Measurements from ENCODE around the gene SCLY.

Gene SCLY

GRCh38 chr2:238130111-238130695 lies 69.4 kb downstream of the SCLY start:
- Histone ChIP-seq H3K4me3 (ENCODE audit: low read depth, low read length) (no peak overlapping the region), H3K36me3 (ENCODE audit: control insufficient read depth, insufficient read depth, low read length) (no peaks in the 10 kb centered on the region), H3K4me1 (ENCODE audit: control insufficient read depth, insufficient read depth, low read length) (peaks cover 5% of the 10 kb centered on the region; the same call in 1 of the 2 replicates), H3K27ac (ENCODE audit: low read depth, low read length) (no peak overlapping the region), H3K9ac (ENCODE audit: low read length) (no peak overlapping the region), H3K27me3 (ENCODE audit: control insufficient read depth, insufficient read depth, low read length) (no peaks in the 10 kb centered on the region), H3K9me3 (ENCODE audit: control insufficient read depth, insufficient read depth, low read depth, low read length) (peaks cover 5% of the 10 kb centered on the region; the same call in 1 of the 2 replicates)

- Histone ChIP-seq H3K27ac (ENCODE audit: low read depth, low read length) (no peak overlapping the region), H3K27me3 (ENCODE audit: control insufficient read depth, insufficient read depth, low read length) (no peaks in the 10 kb centered on the region), H3K9me3 (ENCODE audit: control insufficient read depth, insufficient read depth, low read depth, low read length) (peaks cover 5% of the 10 kb centered on the region; the same call in 1 of the 2 replicates), H3K36me3 (ENCODE audit: control insufficient read depth, insufficient read depth, low read length) (no peaks in the 10 kb centered on the region), H3K4me3 (ENCODE audit: low read depth, low read length) (no peak overlapping the region), H3K9ac (ENCODE audit: low read length) (no peak overlapping the region), H3K4me1 (ENCODE audit: control insufficient read depth, insufficient read depth, low read length) (peaks cover 5% of the 10 kb centered on the region; the same call in 1 of the 2 replicates)
Measured at GRCh38 chr2:238130696-238131628, 70.2 kb downstream of the SCLY start.

GRCh38 chr2:238131761-238132462 lies 71.1 kb downstream of the SCLY start:
- H3K27me3 ChIP-seq (ENCODE audit: control insufficient read depth, insufficient read depth, low read length) = no peaks in the 10 kb centered on the region
- peaks cover 3% of the 10 kb centered on the region; the same call in 1 of the 2 replicates for H3K4me1 ChIP-seq (ENCODE audit: control insufficient read depth, insufficient read depth, low read length)
- H3K9ac ChIP-seq (ENCODE audit: low read length) = no peak overlapping the region
- H3K4me3 ChIP-seq (ENCODE audit: low read depth, low read length) = no peak overlapping the region
- H3K27ac ChIP-seq (ENCODE audit: low read depth, low read length) = no peak overlapping the region
- H3K9me3 ChIP-seq (ENCODE audit: control insufficient read depth, insufficient read depth, low read depth, low read length) = no peaks in the 10 kb centered on the region
- no peaks in the 10 kb centered on the region for H3K36me3 ChIP-seq (ENCODE audit: control insufficient read depth, insufficient read depth, low read length)

- Histone ChIP-seq H3K36me3 (ENCODE audit: control insufficient read depth, insufficient read depth, low read length) (no peaks in the 10 kb centered on the region), H3K9ac (ENCODE audit: low read length) (no peak overlapping the region), H3K4me3 (ENCODE audit: low read depth, low read length) (no peak overlapping the region), H3K9me3 (ENCODE audit: control insufficient read depth, insufficient read depth, low read depth, low read length) (no peaks in the 10 kb centered on the region), H3K4me1 (ENCODE audit: control insufficient read depth, insufficient read depth, low read length) (no peaks in the 10 kb centered on the region), H3K27me3 (ENCODE audit: control insufficient read depth, insufficient read depth, low read length) (no peaks in the 10 kb centered on the region), H3K27ac (ENCODE audit: low read depth, low read length) (no peak overlapping the region)
Measured at GRCh38 chr2:238132463-238133450, 72.0 kb downstream of the SCLY start.

GRCh38 chr2:238133499-238134392 lies 72.9 kb downstream of the SCLY start:
- Histone ChIP-seq H3K4me3 (ENCODE audit: low read depth, low read length) (no peak overlapping the region), H3K9ac (ENCODE audit: low read length) (no peak overlapping the region), H3K4me1 (ENCODE audit: control insufficient read depth, insufficient read depth, low read length) (peaks cover 7% of the 10 kb centered on the region; the same call in 1 of the 2 replicates), H3K27ac (ENCODE audit: low read depth, low read length) (no peak overlapping the region), H3K27me3 (ENCODE audit: control insufficient read depth, insufficient read depth, low read length) (no peaks in the 10 kb centered on the region), H3K9me3 (ENCODE audit: control insufficient read depth, insufficient read depth, low read depth, low read length) (no peaks in the 10 kb centered on the region), H3K36me3 (ENCODE audit: control insufficient read depth, insufficient read depth, low read length) (no peaks in the 10 kb centered on the region)

- H3K4me3 ChIP-seq (ENCODE audit: low read depth, low read length) = no peak overlapping the region
- no peaks in the 10 kb centered on the region for H3K27me3 ChIP-seq (ENCODE audit: control insufficient read depth, insufficient read depth, low read length)
- H3K36me3 ChIP-seq (ENCODE audit: control insufficient read depth, insufficient read depth, low read length) = no peaks in the 10 kb centered on the region
- no peak overlapping the region for H3K9ac ChIP-seq (ENCODE audit: low read length)
- H3K9me3 ChIP-seq (ENCODE audit: control insufficient read depth, insufficient read depth, low read depth, low read length) = no peaks in the 10 kb centered on the region
- peaks cover 11% of the 10 kb centered on the region; the same call in 1 of the 2 replicates for H3K4me1 ChIP-seq (ENCODE audit: control insufficient read depth, insufficient read depth, low read length)
- no peak overlapping the region for H3K27ac ChIP-seq (ENCODE audit: low read depth, low read length)
Measured at GRCh38 chr2:238134393-238134785, 73.6 kb downstream of the SCLY start.

- Histone ChIP-seq H3K36me3 (ENCODE audit: control insufficient read depth, insufficient read depth, low read length) (no peaks in the 10 kb centered on the region), H3K27ac (ENCODE audit: low read depth, low read length) (no peak overlapping the region), H3K9ac (ENCODE audit: low read length) (no peak overlapping the region), H3K9me3 (ENCODE audit: control insufficient read depth, insufficient read depth, low read depth, low read length) (no peaks in the 10 kb centered on the region), H3K27me3 (ENCODE audit: control insufficient read depth, insufficient read depth, low read length) (no peaks in the 10 kb centered on the region), H3K4me1 (ENCODE audit: control insufficient read depth, insufficient read depth, low read length) (peaks cover 11% of the 10 kb centered on the region; the same call in 1 of the 2 replicates), H3K4me3 (ENCODE audit: low read depth, low read length) (no peak overlapping the region)
Measured at GRCh38 chr2:238135601-238136150, 74.9 kb downstream of the SCLY start.

- no peak overlapping the region for H3K27ac ChIP-seq (ENCODE audit: low read depth, low read length)
- no peak overlapping the region for H3K9ac ChIP-seq (ENCODE audit: low read length)
- H3K36me3 ChIP-seq (ENCODE audit: control insufficient read depth, insufficient read depth, low read length) = no peaks in the 10 kb centered on the region
- peaks cover 11% of the 10 kb centered on the region; the same call in 1 of the 2 replicates for H3K4me1 ChIP-seq (ENCODE audit: control insufficient read depth, insufficient read depth, low read length)
- no peaks in the 10 kb centered on the region for H3K9me3 ChIP-seq (ENCODE audit: control insufficient read depth, insufficient read depth, low read depth, low read length)
- no peak overlapping the region for H3K4me3 ChIP-seq (ENCODE audit: low read depth, low read length)
- H3K27me3 ChIP-seq (ENCODE audit: control insufficient read depth, insufficient read depth, low read length) = no peaks in the 10 kb centered on the region
Measured at GRCh38 chr2:238136820-238137537, 76.2 kb downstream of the SCLY start.

GRCh38 chr2:238137885-238138284 lies 77.1 kb downstream of the SCLY start:
- Histone ChIP-seq H3K4me1 (ENCODE audit: control insufficient read depth, insufficient read depth, low read length) (peaks cover 11% of the 10 kb centered on the region; the same call in 1 of the 2 replicates), H3K27me3 (ENCODE audit: control insufficient read depth, insufficient read depth, low read length) (no peaks in the 10 kb centered on the region), H3K27ac (ENCODE audit: low read depth, low read length) (no peak overlapping the region), H3K36me3 (ENCODE audit: control insufficient read depth, insufficient read depth, low read length) (no peaks in the 10 kb centered on the region), H3K9ac (ENCODE audit: low read length) (no peak overlapping the region), H3K9me3 (ENCODE audit: control insufficient read depth, insufficient read depth, low read depth, low read length) (no peaks in the 10 kb centered on the region), H3K4me3 (ENCODE audit: low read depth, low read length) (no peak overlapping the region)

Measured in HUES6 (cell line).